Fibroblast of lung (primary cell): ENCODE data around the gene RASSF10. TPM values are rescaled to one million over a fixed set of nuclear protein-coding genes. Genes with fewer than 3 reads are reported as not detected.

Experiments
- DNase-seq, 2 donors: peaks; one replicate each; pipeline versions ENCODE4 v3.0.0 to v3.0.0-alpha.2; 2010; ENCODE audit warnings: low read depth in 2 of 2
- H2AFZ ChIP-seq: 2 replicates; pipeline ENCODE4 v1.5.1; 2012; ENCODE audit warnings: low read length, control low read depth, inconsistent platforms
- H3K27ac ChIP-seq: 2 replicates; pipeline ENCODE4 v1.5.1; 2011; ENCODE audit warnings: low read length, control low read depth; ENCODE audit not compliant: insufficient read depth
- H3K27me3 ChIP-seq: 2 replicates; pipeline ENCODE4 v1.5.1; 2011; ENCODE audit warnings: mild to moderate bottlenecking, low read length; ENCODE audit not compliant: control insufficient read depth, insufficient read depth
- H3K36me3 ChIP-seq: 2 replicates; pipeline ENCODE4 v1.5.1; 2011; ENCODE audit warnings: low read length; ENCODE audit not compliant: control insufficient read depth, insufficient read depth
- H3K4me1 ChIP-seq: 2 replicates; pipeline ENCODE4 v1.5.1; 2011; ENCODE audit warnings: low read length; ENCODE audit not compliant: control insufficient read depth, insufficient read depth; ENCODE audit errors: extremely low read depth
- H3K4me2 ChIP-seq: 2 replicates; pipeline ENCODE4 v1.5.1; 2011; ENCODE audit warnings: low read length, control low read depth; ENCODE audit not compliant: insufficient read depth; ENCODE audit errors: extremely low read depth
- H3K4me3 ChIP-seq, 4 experiments: fragments of 200-600 bp in 1 of 4; sonication (generic) in 1 of 4; replicated peaks in 1 of 4; 2 replicates each; pipeline ENCODE4 v1.5.1; 2011 to 2016; ENCODE audit warnings: low read length in 4 of 4, low read depth in 3 of 4, mild to moderate bottlenecking in 3 of 4, control low read depth in 2 of 4, inconsistent platforms in 1 of 4, mixed read lengths in 1 of 4; ENCODE audit not compliant: insufficient read depth in 1 of 4; ENCODE audit errors: control extremely low read depth in 1 of 4
- H3K79me2 ChIP-seq: 2 replicates; pipeline ENCODE4 v1.5.1; 2012; ENCODE audit warnings: mild to moderate bottlenecking, low read length, inconsistent platforms; ENCODE audit not compliant: control insufficient read depth, insufficient read depth
- H3K9ac ChIP-seq: 2 replicates; pipeline ENCODE4 v1.5.1; 2011; ENCODE audit warnings: mild to moderate bottlenecking, low read length, control low read depth; ENCODE audit not compliant: insufficient read depth
- H3K9me3 ChIP-seq: 2 replicates; pipeline ENCODE4 v1.5.1; 2012; ENCODE audit warnings: low read depth, low read length; ENCODE audit not compliant: control insufficient read depth, insufficient read depth
- H4K20me1 ChIP-seq: 2 replicates; pipeline ENCODE4 v1.5.1; 2011; ENCODE audit warnings: low read length; ENCODE audit not compliant: control insufficient read depth, insufficient read depth; ENCODE audit errors: extremely low read depth
- EZH2 ChIP-seq: IDR thresholded peaks from 2 replicates; pipeline ENCODE4 v1.5.1; 2012; ENCODE audit warnings: low read length, control low read depth, mild to moderate bottlenecking; ENCODE audit errors: missing control alignments
- polyA plus RNA-seq, 2 donors: library from polyadenylated mRNA; depleted of rRNA in 1 of 2; stranded (reverse) in 1 of 2; unstranded in 1 of 2; fragments of >200 nt; gene quantifications; 2 replicates each; pipeline ENCODE4 v1.2.1, GENCODE V29; 2011 to 2012; ENCODE audit warnings: missing spikeins in 1 of 2
- total RNA-seq: library from RNA; depleted of rRNA; stranded (reverse); fragments of >200 nt; gene quantifications from 2 replicates; pipeline ENCODE4 v1.2.1, GENCODE V29; 2014
- TF ChIP-seq, protein P1 (sequence below), 2 donors: IDR thresholded peaks in 1 of 2; conservative IDR thresholded peaks in 1 of 2; 1 replicate in 1 of 2; 2 replicates in 1 of 2; pipeline ENCODE4 v1.5.1; 2011 to 2012; ENCODE audit warnings: low read length in 2 of 2, control low read depth in 1 of 2, inconsistent platforms in 1 of 2, low read depth in 1 of 2, mild to moderate bottlenecking in 1 of 2

The RASSF10 gene
- total and polyA plus RNA-seq, 2 donors (not counting 1 experiment from before 2014, with no cell fraction given): not detected

DNA sequence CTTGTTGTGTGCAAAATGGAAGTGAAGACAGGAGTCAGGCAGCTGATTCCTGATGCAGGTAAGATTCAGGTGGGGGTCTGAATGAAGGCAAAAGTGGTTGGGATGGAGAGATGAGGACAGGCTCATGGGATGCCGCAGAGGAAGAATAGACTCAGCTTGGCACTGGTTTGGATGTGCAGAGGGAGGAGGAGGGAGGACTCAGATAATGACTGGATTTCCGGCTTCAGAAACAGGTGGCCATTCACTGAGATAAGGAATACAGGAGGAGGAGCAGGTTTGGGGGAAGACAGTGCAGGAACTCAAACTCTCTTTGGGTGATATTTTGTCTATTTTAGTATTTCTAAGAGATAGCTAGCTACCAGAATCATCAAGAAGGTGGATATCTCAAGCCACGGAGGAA lies 19.2 kb downstream of the RASSF10 start:
- DNase-seq: no peak
- no peaks in the 10 kb centered on the region for H3K9me3 ChIP-seq
- H3K4me2 ChIP-seq: no peak overlapping the region
- no peak overlapping the region for H3K9ac ChIP-seq
- H3K79me2 ChIP-seq: no peaks in the 10 kb centered on the region
- no peak for TF ChIP-seq EZH2
- TF ChIP-seq, protein P1, sequence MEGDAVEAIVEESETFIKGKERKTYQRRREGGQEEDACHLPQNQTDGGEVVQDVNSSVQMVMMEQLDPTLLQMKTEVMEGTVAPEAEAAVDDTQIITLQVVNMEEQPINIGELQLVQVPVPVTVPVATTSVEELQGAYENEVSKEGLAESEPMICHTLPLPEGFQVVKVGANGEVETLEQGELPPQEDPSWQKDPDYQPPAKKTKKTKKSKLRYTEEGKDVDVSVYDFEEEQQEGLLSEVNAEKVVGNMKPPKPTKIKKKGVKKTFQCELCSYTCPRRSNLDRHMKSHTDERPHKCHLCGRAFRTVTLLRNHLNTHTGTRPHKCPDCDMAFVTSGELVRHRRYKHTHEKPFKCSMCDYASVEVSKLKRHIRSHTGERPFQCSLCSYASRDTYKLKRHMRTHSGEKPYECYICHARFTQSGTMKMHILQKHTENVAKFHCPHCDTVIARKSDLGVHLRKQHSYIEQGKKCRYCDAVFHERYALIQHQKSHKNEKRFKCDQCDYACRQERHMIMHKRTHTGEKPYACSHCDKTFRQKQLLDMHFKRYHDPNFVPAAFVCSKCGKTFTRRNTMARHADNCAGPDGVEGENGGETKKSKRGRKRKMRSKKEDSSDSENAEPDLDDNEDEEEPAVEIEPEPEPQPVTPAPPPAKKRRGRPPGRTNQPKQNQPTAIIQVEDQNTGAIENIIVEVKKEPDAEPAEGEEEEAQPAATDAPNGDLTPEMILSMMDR (conservative IDR thresholded peaks at IDR 0.05 in 1 of 2, IDR thresholded peaks at IDR 0.05 in 1 of 2; ENCODE audit: low read depth in 1 of 2, low read length in 2 of 2): no peak
- H3K27ac ChIP-seq: no peak overlapping the region
- H3K36me3 ChIP-seq: no peaks in the 10 kb centered on the region
- no peaks in the 10 kb centered on the region for H3K4me1 ChIP-seq
- peaks cover 41% of the 10 kb centered on the region for H3K27me3 ChIP-seq
- no peak overlapping the region for H3K4me3 ChIP-seq
- no peak overlapping the region for H2AFZ ChIP-seq
- H4K20me1 ChIP-seq: no peaks in the 10 kb centered on the region

DNA sequence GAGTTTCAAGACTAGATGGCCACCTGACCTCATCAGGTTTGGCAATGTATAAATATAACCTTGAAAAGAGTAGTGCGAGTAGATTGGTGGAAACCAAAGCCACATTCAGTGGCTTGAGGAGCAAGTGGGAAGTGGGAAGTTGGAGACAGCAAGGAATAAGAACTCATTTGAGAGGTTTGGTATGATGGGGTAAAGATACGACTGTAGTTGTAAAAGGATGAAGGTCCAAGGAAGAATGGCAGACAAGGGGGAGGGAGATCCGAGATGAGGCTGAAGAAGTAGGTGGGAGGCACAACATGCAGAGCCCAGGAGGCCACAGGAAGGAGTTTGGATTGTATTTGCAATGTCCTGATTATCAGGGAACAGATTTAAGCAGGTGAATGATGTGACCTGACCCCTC lies 20.8 kb downstream of the RASSF10 start:
- no peaks in the 10 kb centered on the region for H4K20me1 ChIP-seq
- no peaks in the 10 kb centered on the region for H3K36me3 ChIP-seq
- H3K4me1 ChIP-seq: no peaks in the 10 kb centered on the region
- H3K27me3 ChIP-seq: peaks cover 38% of the 10 kb centered on the region
- H3K4me2 ChIP-seq: no peak overlapping the region
- H3K9me3 ChIP-seq: no peaks in the 10 kb centered on the region
- H3K27ac ChIP-seq: no peak overlapping the region
- H2AFZ ChIP-seq: no peak overlapping the region
- no peak for DNase-seq
- no peak for TF ChIP-seq EZH2
- TF ChIP-seq, protein P1 (conservative IDR thresholded peaks at IDR 0.05 in 1 of 2, IDR thresholded peaks at IDR 0.05 in 1 of 2; ENCODE audit: low read depth in 1 of 2, low read length in 2 of 2): no peak
- H3K79me2 ChIP-seq: no peaks in the 10 kb centered on the region
- H3K4me3 ChIP-seq: no peak overlapping the region
- H3K9ac ChIP-seq: no peak overlapping the region

DNA sequence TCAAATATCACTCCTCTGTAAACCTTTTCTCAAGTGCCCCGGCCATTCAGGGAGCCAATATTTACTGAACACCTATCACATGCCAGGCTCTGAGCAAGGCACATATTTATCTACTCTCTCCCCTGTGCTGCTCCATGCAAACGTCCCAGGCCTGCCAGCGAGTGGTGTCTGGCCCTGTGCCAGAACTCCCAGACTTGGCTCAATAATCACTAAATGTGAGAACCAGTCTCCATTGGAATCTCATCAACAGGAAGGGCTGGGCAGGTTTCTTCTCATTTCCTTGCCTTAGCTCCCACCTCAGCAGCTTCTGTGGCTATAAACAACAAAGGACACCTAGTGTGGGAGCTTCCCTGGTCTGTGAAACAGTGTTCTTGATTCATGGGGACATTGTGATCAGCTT lies 21.7 kb downstream of the RASSF10 start:
- DNase-seq: no peak
- H3K4me1 ChIP-seq: no peaks in the 10 kb centered on the region
- no peak overlapping the region for H3K9ac ChIP-seq
- H2AFZ ChIP-seq: no peak overlapping the region
- H3K4me3 ChIP-seq: no peak overlapping the region
- H4K20me1 ChIP-seq: no peaks in the 10 kb centered on the region
- no peaks in the 10 kb centered on the region for H3K36me3 ChIP-seq
- no peaks in the 10 kb centered on the region for H3K9me3 ChIP-seq
- H3K79me2 ChIP-seq: no peaks in the 10 kb centered on the region
- H3K27me3 ChIP-seq: peaks cover 40% of the 10 kb centered on the region
- no peak overlapping the region for H3K4me2 ChIP-seq
- no peak overlapping the region for H3K27ac ChIP-seq
- TF ChIP-seq, protein P1 (conservative IDR thresholded peaks at IDR 0.05 in 1 of 2, IDR thresholded peaks at IDR 0.05 in 1 of 2; ENCODE audit: low read depth in 1 of 2, low read length in 2 of 2): no peak
- TF ChIP-seq EZH2: no peak
